A172 (cell line): ENCODE data around the gene SLC17A7. TPM values are rescaled to one million over a fixed set of nuclear protein-coding genes. Genes with fewer than 3 reads are reported as not detected.

Source experiments
- DNase-seq: peaks from one replicate; pipeline ENCODE4 v3.0.0-alpha.2; 2015; ENCODE audit warnings: low spot score
- total RNA-seq: library from RNA; depleted of rRNA; stranded (reverse); fragments of >200 nt; shearing (Covaris generic); gene quantifications from 2 replicates; pipeline ENCODE4 v1.2.3, GENCODE V29; 2014

The SLC17A7 gene
- total RNA-seq, 1 experiment from 2014 or later: not detected

- no peak for DNase-seq
These were observed 13.3 kb downstream of the SLC17A7 start for GRCh38 chr19:49427855-49428546.

- no peak for DNase-seq
These were observed 14.0 kb downstream of the SLC17A7 start for GRCh38 chr19:49427339-49427738.

GRCh38 chr19:49425922-49426592 is 15.3 kb downstream of the SLC17A7 start:
- no peak for DNase-seq

GRCh38 chr19:49425178-49425577 is 16.1 kb downstream of the SLC17A7 start, which contains the start of gene GFY:
TSS of gene GFY (plus strand) at chr19:49425388. CDS start at chr19:49426431, 1,043 bp downstream.
- DNase-seq: no peak

- no peak for DNase-seq
These were observed 17.4 kb downstream of the SLC17A7 start for GRCh38 chr19:49423985-49424303.

- no peak for DNase-seq
These were observed 18.0 kb downstream of the SLC17A7 start, which contains the start of gene PTH2 for GRCh38 chr19:49423071-49423984. TSS of gene PTH2 (minus strand) at chr19:49423441. CDS start at chr19:49423339, 102 bp downstream.

- DNase-seq: no peak
These were observed 18.8 kb downstream of the SLC17A7 start for GRCh38 chr19:49422407-49423070.

- no peak for DNase-seq
These were observed 19.5 kb downstream of the SLC17A7 start for GRCh38 chr19:49421878-49422202.

- peak; percentile 23 for DNase-seq
These were observed 20.1 kb downstream of the SLC17A7 start for GRCh38 chr19:49421039-49421877.

- DNase-seq: no peak
These were observed 21.1 kb downstream of the SLC17A7 start for GRCh38 chr19:49420227-49420626.

GRCh38 chr19:49419173-49419572 is 22.2 kb downstream of the SLC17A7 start:
- no peak for DNase-seq

GRCh38 chr19:49418511-49418910 is 22.8 kb downstream of the SLC17A7 start:
- DNase-seq: no peak

- DNase-seq: no peak
These were observed 24.2 kb downstream of the SLC17A7 start for GRCh38 chr19:49417088-49417487.

- DNase-seq: no peak
These were observed 25.5 kb downstream of the SLC17A7 start for GRCh38 chr19:49415810-49416200.

- no peak for DNase-seq
These were observed 26.1 kb downstream of the SLC17A7 start for GRCh38 chr19:49415102-49415809.

- DNase-seq: no peak
These were observed 27.1 kb downstream of the SLC17A7 start for GRCh38 chr19:49414256-49414655.

- no peak for DNase-seq
These were observed 28.0 kb downstream of the SLC17A7 start for GRCh38 chr19:49413348-49413747.

GRCh38 chr19:49411681-49412326 is 29.5 kb downstream of the SLC17A7 start:
- no peak for DNase-seq

- DNase-seq: no peak
These were observed 31.8 kb downstream of the SLC17A7 start for GRCh38 chr19:49409441-49410029.
